ENCODE measurements around the gene DNAJC10. TPM values are rescaled to one million over a fixed set of nuclear protein-coding genes. Genes with fewer than 3 reads are reported as not detected.

DNAJC10 gene
- total and polyA plus RNA-seq, 2 of the 4 experiments (the other 2 are of a cell fraction), result 34.6 to 53.2 TPM

- no peaks in the 10 kb centered on the region for H3K79me1 ChIP-seq (ENCODE audit: low read depth in 1 of 2, low read length in 2 of 2)
- no peak for DNase-seq
- H3K56ac ChIP-seq (ENCODE audit: extremely low read depth, insufficient read depth, low read length), result no peak overlapping the region
- H3K36me3 ChIP-seq (ENCODE audit: control insufficient read depth, insufficient read depth, low read length), result no peaks in the 10 kb centered on the region
- H3K9me3 ChIP-seq (ENCODE audit: control insufficient read depth, insufficient read depth, low read length), result no peaks in the 10 kb centered on the region
- H4K20me1 ChIP-seq (ENCODE audit: insufficient read depth, low read length), result no peaks in the 10 kb centered on the region
- no peak overlapping the region for H3K18ac ChIP-seq (ENCODE audit: low read depth, low read length)
- BruUV-seq (replicated peaks), result no TSS peak
- intact Hi-C loops (cut with micrococcal nuclease) (no loop called here), in situ Hi-C loops (cut with MboI; ENCODE audit: low sequenced_read_pairs) (no loop called here), dilution Hi-C loops (cut with HindIII; ENCODE audit: low sequenced_read_pairs, unreplicated experiment) (no loop called here)
- POLR2A ChIA-PET (ENCODE audit: unreplicated experiment), result no interaction called here
- H3K14ac ChIP-seq (replicated peaks; ENCODE audit: low read depth, low read length), result no peak overlapping the region
- no peak overlapping the region for H2BK15ac ChIP-seq (ENCODE audit: low read depth, low read length)
- no peaks in the 10 kb centered on the region for H3K4me1 ChIP-seq (ENCODE audit: control insufficient read depth, insufficient read depth, low read length)
- H3K4ac ChIP-seq (ENCODE audit: low read depth, low read length), result no peak overlapping the region
- no peak overlapping the region for H4K91ac ChIP-seq (ENCODE audit: insufficient read depth, low read depth, low read length)
- ATAC-seq (ENCODE audit: low read depth), result no peak
- TF ChIP-seq FOS (IDR thresholded peaks at IDR 0.05; ENCODE audit: low read depth, low read length) (no peak), SMC3 (IDR thresholded peaks at IDR 0.05; ENCODE audit: low read depth, low read length) (no peak), BHLHE40 (IDR thresholded peaks at IDR 0.05; ENCODE audit: low read depth, low read length) (no peak), RCOR1 (IDR thresholded peaks at IDR 0.05; ENCODE audit: insufficient replicate concordance, low read length) (no peak), RFX5 (IDR thresholded peaks at IDR 0.05; ENCODE audit: low read depth, low read length) (no peak), MAZ (IDR thresholded peaks at IDR 0.05; ENCODE audit: borderline replicate concordance, low read depth, low read length) (no peak), RAD21 (IDR thresholded peaks at IDR 0.05; ENCODE audit: low read length) (no peak), MAFK (IDR thresholded peaks at IDR 0.05; ENCODE audit: low read depth, low read length) (no peak), MXI1 (IDR thresholded peaks at IDR 0.05; ENCODE audit: borderline replicate concordance, low read depth, low read length) (no peak), NFE2L2 (IDR thresholded peaks at IDR 0.05; ENCODE audit: low read depth, low read length) (no peak), POLR2A (IDR thresholded peaks at IDR 0.05; ENCODE audit: low read depth, low read length) (no peak), ELK1 (IDR thresholded peaks at IDR 0.05; ENCODE audit: borderline replicate concordance, low read depth, low read length) (no peak), CEBPB (IDR thresholded peaks at IDR 0.05; ENCODE audit: low read depth, low read length) (no peak)
- TF ChIP-seq, protein P1, sequence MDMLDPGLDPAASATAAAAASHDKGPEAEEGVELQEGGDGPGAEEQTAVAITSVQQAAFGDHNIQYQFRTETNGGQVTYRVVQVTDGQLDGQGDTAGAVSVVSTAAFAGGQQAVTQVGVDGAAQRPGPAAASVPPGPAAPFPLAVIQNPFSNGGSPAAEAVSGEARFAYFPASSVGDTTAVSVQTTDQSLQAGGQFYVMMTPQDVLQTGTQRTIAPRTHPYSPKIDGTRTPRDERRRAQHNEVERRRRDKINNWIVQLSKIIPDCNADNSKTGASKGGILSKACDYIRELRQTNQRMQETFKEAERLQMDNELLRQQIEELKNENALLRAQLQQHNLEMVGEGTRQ (IDR thresholded peaks at IDR 0.05; ENCODE audit: low read depth, low read length), result no peak
- TF ChIP-seq, protein P2, sequence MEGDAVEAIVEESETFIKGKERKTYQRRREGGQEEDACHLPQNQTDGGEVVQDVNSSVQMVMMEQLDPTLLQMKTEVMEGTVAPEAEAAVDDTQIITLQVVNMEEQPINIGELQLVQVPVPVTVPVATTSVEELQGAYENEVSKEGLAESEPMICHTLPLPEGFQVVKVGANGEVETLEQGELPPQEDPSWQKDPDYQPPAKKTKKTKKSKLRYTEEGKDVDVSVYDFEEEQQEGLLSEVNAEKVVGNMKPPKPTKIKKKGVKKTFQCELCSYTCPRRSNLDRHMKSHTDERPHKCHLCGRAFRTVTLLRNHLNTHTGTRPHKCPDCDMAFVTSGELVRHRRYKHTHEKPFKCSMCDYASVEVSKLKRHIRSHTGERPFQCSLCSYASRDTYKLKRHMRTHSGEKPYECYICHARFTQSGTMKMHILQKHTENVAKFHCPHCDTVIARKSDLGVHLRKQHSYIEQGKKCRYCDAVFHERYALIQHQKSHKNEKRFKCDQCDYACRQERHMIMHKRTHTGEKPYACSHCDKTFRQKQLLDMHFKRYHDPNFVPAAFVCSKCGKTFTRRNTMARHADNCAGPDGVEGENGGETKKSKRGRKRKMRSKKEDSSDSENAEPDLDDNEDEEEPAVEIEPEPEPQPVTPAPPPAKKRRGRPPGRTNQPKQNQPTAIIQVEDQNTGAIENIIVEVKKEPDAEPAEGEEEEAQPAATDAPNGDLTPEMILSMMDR (conservative IDR thresholded peaks at IDR 0.05; ENCODE audit: low read depth, low read length), result no peak
- H3K27ac ChIP-seq (ENCODE audit: insufficient read depth, low read length), result no peak overlapping the region
- no peaks in the 10 kb centered on the region for H3K9me1 ChIP-seq (ENCODE audit: insufficient read depth, low read length)
- H4K5ac ChIP-seq (ENCODE audit: low read depth, low read length), result no peak overlapping the region
- no peak overlapping the region for H2AK5ac ChIP-seq (ENCODE audit: low read depth, low read length)
- no CpG with 5 or more reads among the region's 1 CpG for WGBS, 2 experiments (ENCODE audit: extremely low coverage in 2 of 2, insufficient read length in 1 of 2)
- H3K4me2 ChIP-seq (ENCODE audit: low read depth, low read length), result no peak overlapping the region
- no peak overlapping the region for H3K9ac ChIP-seq (ENCODE audit: low read depth, low read length)
- H2BK5ac ChIP-seq (ENCODE audit: low read depth, low read length, poor library complexity, severe bottlenecking), result no peak overlapping the region
- CTCF ChIA-PET, result interaction anchor here (0.7 kb wide), 1 partner anchor 19 kb away, joined by 4 read pairs; no protein-coding TSS in a partner anchor
- no peak overlapping the region for H3K4me3 ChIP-seq (ENCODE audit: insufficient read depth, low read depth, low read length)
- no peak overlapping the region for H2AFZ ChIP-seq (replicated peaks; ENCODE audit: low read length, poor library complexity)
- H2AK9ac ChIP-seq (replicated peaks; ENCODE audit: low read depth, low read length, poor library complexity), result no peak overlapping the region
- no peak overlapping the region for H4K8ac ChIP-seq (ENCODE audit: low read depth in 2 of 2, low read length in 2 of 2)
- no peak overlapping the region for H3K23ac ChIP-seq (ENCODE audit: low read depth, low read length)
- H2BK20ac ChIP-seq (ENCODE audit: low read depth, low read length), result no peak overlapping the region
- no peak overlapping the region for H2BK120ac ChIP-seq (ENCODE audit: low read depth, low read length)
- no peaks in the 10 kb centered on the region for H3K27me3 ChIP-seq (ENCODE audit: control insufficient read depth, insufficient read depth, low read length)
Observed at GRCh38 chr2:182680837-182681236, 35.2 kb upstream of the DNAJC10 start.
